Central memory CD8-positive, alpha-beta T cell (primary cell): ENCODE results near the gene CCN5.

Experiments
- ATAC-seq: fragments of 150-1000 bp; cut with Tn5 transposase; replicated peaks from 2 replicates; pipeline ENCODE4 v1.10.0; 2022; ENCODE audit warnings: mild to moderate bottlenecking, moderate FRiP score, moderate number of reproducible peaks; ENCODE audit not compliant: poor library complexity, severe bottlenecking; ENCODE audit errors: extremely low read depth
- DNase-seq, 2 donors: peaks; one replicate each; pipeline ENCODE4 v3.0.0; 2021; ENCODE audit warnings: low spot score in 2 of 2
- H3K27ac Mint-ChIP-seq: one replicate; pipeline ENCODE4 v1.8.0; 2022; ENCODE audit warnings: low read depth, mild to moderate bottlenecking, moderate library complexity, mixed read lengths
- H3K27me3 Mint-ChIP-seq: one replicate; pipeline ENCODE4 v1.8.0; 2022; ENCODE audit warnings: mixed read lengths
- H3K36me3 Mint-ChIP-seq: one replicate; pipeline ENCODE4 v1.8.0; 2022; ENCODE audit warnings: mild to moderate bottlenecking, moderate library complexity, mixed read lengths; ENCODE audit not compliant: insufficient read depth
- H3K4me1 Mint-ChIP-seq: one replicate; pipeline ENCODE4 v1.8.0; 2022; ENCODE audit warnings: mixed read lengths
- H3K4me3 Mint-ChIP-seq: one replicate; pipeline ENCODE4 v1.8.0; 2022; ENCODE audit warnings: mild to moderate bottlenecking, moderate library complexity, mixed read lengths
- H3K9me3 Mint-ChIP-seq: one replicate; pipeline ENCODE4 v1.8.0; 2022; ENCODE audit warnings: mixed read lengths

The CCN5 gene

GRCh38 chr20:44724423-44725091 is 9.4 kb downstream of the CCN5 start:
- Mint-ChIP-seq H3K27me3 (no peaks in the 10 kb centered on the region), H3K4me3 (no peak overlapping the region), H3K36me3 (no peaks in the 10 kb centered on the region), H3K27ac (no peak overlapping the region), H3K4me1 (no peaks in the 10 kb centered on the region), H3K9me3 (no peaks in the 10 kb centered on the region)
- DNase-seq: no peak
- no peak for ATAC-seq

DNA sequence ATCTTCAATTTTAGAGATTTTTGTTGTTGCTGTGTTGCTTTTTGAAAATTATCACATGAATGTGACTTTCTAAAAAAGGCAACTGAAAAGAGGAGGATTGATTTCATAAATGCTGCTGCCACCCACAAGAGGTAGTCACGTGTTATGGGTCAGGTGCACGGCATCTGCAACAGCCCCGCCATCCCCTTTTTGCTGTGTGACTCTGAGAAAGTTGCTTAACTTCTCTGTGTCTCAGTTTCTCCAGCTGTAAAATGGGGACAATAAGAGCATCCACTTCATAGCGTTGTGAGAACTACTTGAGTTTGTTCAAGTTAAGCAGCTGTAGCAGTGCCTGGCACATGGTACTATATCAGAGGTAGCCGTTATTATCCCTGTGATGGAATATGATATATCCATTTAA is 10.7 kb downstream of the CCN5 start:
- no peak overlapping the region for H3K27ac Mint-ChIP-seq
- no peak for ATAC-seq
- H3K36me3 Mint-ChIP-seq: no peaks in the 10 kb centered on the region
- DNase-seq: no peak
- no peak overlapping the region for H3K4me3 Mint-ChIP-seq
- no peaks in the 10 kb centered on the region for H3K27me3 Mint-ChIP-seq
- H3K9me3 Mint-ChIP-seq: no peaks in the 10 kb centered on the region
- no peaks in the 10 kb centered on the region for H3K4me1 Mint-ChIP-seq

DNA sequence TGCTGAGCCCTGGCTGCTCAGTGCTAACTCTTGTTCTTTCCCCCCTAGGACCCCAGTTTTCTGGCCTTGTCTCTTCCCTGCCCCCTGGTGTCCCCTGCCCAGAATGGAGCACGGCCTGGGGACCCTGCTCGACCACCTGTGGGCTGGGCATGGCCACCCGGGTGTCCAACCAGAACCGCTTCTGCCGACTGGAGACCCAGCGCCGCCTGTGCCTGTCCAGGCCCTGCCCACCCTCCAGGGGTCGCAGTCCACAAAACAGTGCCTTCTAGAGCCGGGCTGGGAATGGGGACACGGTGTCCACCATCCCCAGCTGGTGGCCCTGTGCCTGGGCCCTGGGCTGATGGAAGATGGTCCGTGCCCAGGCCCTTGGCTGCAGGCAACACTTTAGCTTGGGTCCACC is 11.9 kb downstream of the CCN5 start:
- ATAC-seq (no peak), DNase-seq (no peak)
- H3K9me3 Mint-ChIP-seq: no peaks in the 10 kb centered on the region
- H3K4me3 Mint-ChIP-seq: no peak overlapping the region
- no peaks in the 10 kb centered on the region for H3K4me1 Mint-ChIP-seq
- H3K36me3 Mint-ChIP-seq: no peaks in the 10 kb centered on the region
- no peak overlapping the region for H3K27ac Mint-ChIP-seq
- no peaks in the 10 kb centered on the region for H3K27me3 Mint-ChIP-seq

GRCh38 chr20:44727651-44728050 is 12.5 kb downstream of the CCN5 start:
- ATAC-seq (no peak), DNase-seq (no peak)
- no peak overlapping the region for H3K4me3 Mint-ChIP-seq
- H3K4me1 Mint-ChIP-seq: no peaks in the 10 kb centered on the region
- H3K27ac Mint-ChIP-seq: no peak overlapping the region
- no peaks in the 10 kb centered on the region for H3K9me3 Mint-ChIP-seq
- H3K36me3 Mint-ChIP-seq: no peaks in the 10 kb centered on the region
- no peaks in the 10 kb centered on the region for H3K27me3 Mint-ChIP-seq

DNA sequence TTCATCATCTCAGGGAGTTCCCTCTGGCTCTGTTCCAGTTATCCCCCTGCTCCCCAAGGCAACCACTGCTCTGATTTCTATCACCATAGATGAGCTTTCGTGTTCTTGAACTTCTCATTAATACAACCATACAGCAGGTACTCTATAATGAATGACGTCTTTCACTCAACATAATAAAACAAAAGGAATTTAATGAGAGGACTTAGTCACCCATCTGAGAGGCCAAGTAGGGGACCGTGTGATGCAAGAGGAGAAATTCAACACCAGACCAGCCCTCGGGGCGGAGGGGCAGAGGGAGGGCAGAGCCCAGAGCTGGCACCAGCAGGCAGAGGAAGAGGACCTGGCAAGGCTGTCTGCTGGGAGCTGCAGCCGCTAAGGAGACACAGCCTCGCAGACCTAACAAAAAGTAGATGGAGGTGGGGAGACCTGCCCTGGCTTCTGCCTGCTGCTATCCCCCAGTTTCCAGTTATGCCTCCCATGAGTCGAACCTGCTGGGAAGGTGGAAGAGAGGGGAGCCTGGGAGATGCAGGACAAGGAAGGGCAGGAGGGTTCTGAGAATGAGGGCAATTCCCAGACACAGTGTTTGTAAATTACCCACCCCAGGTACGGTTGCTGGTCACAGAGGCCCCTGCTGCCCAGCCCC is 13.8 kb downstream of the CCN5 start:
- no peak for DNase-seq
- Mint-ChIP-seq H3K4me1 (peaks cover 4% of the 10 kb centered on the region), H3K27ac (no peak overlapping the region), H3K36me3 (no peaks in the 10 kb centered on the region), H3K9me3 (no peaks in the 10 kb centered on the region), H3K4me3 (no peak overlapping the region), H3K27me3 (no peaks in the 10 kb centered on the region)
- no peak for ATAC-seq

GRCh38 chr20:44730441-44730840 is 15.3 kb downstream of the CCN5 start:
- Mint-ChIP-seq H3K27me3 (no peaks in the 10 kb centered on the region), H3K9me3 (no peaks in the 10 kb centered on the region), H3K4me1 (peaks cover 4% of the 10 kb centered on the region), H3K27ac (no peak overlapping the region), H3K36me3 (no peaks in the 10 kb centered on the region), H3K4me3 (no peak overlapping the region)
- DNase-seq (no peak), ATAC-seq (no peak)

GRCh38 chr20:44731657-44732056 is 16.5 kb downstream of the CCN5 start:
- H3K4me1 Mint-ChIP-seq: peaks cover 12% of the 10 kb centered on the region
- no peaks in the 10 kb centered on the region for H3K27me3 Mint-ChIP-seq
- no peak overlapping the region for H3K27ac Mint-ChIP-seq
- no peaks in the 10 kb centered on the region for H3K36me3 Mint-ChIP-seq
- no peak for DNase-seq
- ATAC-seq: no peak
- H3K9me3 Mint-ChIP-seq: peaks cover 7% of the 10 kb centered on the region
- H3K4me3 Mint-ChIP-seq: no peak overlapping the region

- Mint-ChIP-seq H3K36me3 (no peaks in the 10 kb centered on the region), H3K27ac (no peak overlapping the region), H3K4me3 (no peak overlapping the region), H3K4me1 (peaks cover 15% of the 10 kb centered on the region), H3K9me3 (peaks cover 8% of the 10 kb centered on the region), H3K27me3 (no peaks in the 10 kb centered on the region)
- ATAC-seq (no peak), DNase-seq (no peak)
Measured at GRCh38 chr20:44732327-44732726, 17.2 kb downstream of the CCN5 start.

- Mint-ChIP-seq H3K27me3 (no peaks in the 10 kb centered on the region), H3K9me3 (peaks cover 8% of the 10 kb centered on the region), H3K27ac (no peak overlapping the region), H3K4me1 (peaks cover 16% of the 10 kb centered on the region), H3K4me3 (no peak overlapping the region), H3K36me3 (no peaks in the 10 kb centered on the region)
- ATAC-seq (no peak), DNase-seq (peak; percentile 45 to 46)
Measured at GRCh38 chr20:44733341-44734069, 18.3 kb downstream of the CCN5 start.

- Mint-ChIP-seq H3K27ac (no peak overlapping the region), H3K4me1 (peaks cover 22% of the 10 kb centered on the region), H3K4me3 (no peak overlapping the region), H3K36me3 (no peaks in the 10 kb centered on the region), H3K9me3 (peaks cover 8% of the 10 kb centered on the region), H3K27me3 (no peaks in the 10 kb centered on the region)
- ATAC-seq: no peak
- no peak for DNase-seq
Measured at GRCh38 chr20:44734938-44735337, 19.8 kb downstream of the CCN5 start.

- ATAC-seq (no peak), DNase-seq (no peak)
- peaks cover 8% of the 10 kb centered on the region for H3K9me3 Mint-ChIP-seq
- H3K27me3 Mint-ChIP-seq: no peaks in the 10 kb centered on the region
- H3K4me3 Mint-ChIP-seq: peak overlapping the region; percentile 64
- peaks cover 22% of the 10 kb centered on the region for H3K4me1 Mint-ChIP-seq
- no peaks in the 10 kb centered on the region for H3K36me3 Mint-ChIP-seq
- H3K27ac Mint-ChIP-seq: peak overlapping the region; percentile 71
Measured at GRCh38 chr20:44735816-44736169, 20.6 kb downstream of the CCN5 start.

- Mint-ChIP-seq H3K27ac (peak overlapping the region; percentile 71), H3K9me3 (peaks cover 8% of the 10 kb centered on the region), H3K4me3 (peak overlapping the region; percentile 64), H3K36me3 (no peaks in the 10 kb centered on the region), H3K4me1 (peaks cover 22% of the 10 kb centered on the region), H3K27me3 (peaks cover under 1% of the 10 kb centered on the region)
- peak; percentile 75 for ATAC-seq
- DNase-seq: no peak
Measured at GRCh38 chr20:44736170-44737021, 21.2 kb downstream of the CCN5 start.
